Measurements from ENCODE around the gene POT1.
"Not testable (repeated sequence)": the region's sequence is repeated elsewhere in the genome, so short reads cannot be mapped to it uniquely, and the experiment has no call there.

The POT1 gene, protein sequence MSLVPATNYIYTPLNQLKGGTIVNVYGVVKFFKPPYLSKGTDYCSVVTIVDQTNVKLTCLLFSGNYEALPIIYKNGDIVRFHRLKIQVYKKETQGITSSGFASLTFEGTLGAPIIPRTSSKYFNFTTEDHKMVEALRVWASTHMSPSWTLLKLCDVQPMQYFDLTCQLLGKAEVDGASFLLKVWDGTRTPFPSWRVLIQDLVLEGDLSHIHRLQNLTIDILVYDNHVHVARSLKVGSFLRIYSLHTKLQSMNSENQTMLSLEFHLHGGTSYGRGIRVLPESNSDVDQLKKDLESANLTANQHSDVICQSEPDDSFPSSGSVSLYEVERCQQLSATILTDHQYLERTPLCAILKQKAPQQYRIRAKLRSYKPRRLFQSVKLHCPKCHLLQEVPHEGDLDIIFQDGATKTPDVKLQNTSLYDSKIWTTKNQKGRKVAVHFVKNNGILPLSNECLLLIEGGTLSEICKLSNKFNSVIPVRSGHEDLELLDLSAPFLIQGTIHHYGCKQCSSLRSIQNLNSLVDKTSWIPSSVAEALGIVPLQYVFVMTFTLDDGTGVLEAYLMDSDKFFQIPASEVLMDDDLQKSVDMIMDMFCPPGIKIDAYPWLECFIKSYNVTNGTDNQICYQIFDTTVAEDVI

DNA sequence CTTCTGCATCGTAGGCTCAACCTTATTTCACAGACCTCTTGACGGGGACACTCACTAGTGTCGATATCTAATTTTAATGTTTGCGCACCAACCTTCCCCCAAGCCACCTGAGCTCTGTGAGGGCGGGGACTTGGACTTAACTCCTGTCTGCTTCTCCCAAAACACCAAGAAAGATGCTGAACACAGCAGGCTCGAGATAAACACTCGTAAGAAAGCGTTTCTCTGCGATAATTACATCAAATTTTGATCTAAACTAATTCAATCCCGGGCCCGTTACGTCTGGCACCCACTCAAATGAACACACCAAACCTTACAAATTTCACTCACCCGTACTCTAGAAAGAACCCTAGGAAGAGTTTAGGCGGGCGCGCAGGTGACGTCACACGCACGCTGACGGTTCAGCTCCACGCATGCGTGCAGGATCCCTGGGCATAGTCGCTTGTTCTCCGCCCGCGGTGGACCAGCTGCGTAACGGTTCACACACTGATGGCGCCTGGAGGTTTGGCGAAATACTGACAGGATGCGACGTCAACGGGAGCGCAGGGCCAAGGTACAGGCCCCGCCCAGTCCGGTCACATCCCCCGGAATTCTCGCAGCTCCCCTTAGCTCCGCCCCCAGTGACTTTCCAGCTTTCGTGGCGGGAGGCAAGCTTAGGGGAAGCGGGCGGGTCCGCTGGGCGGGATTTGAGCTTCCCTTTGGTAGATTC, at the start of gene POT1:
Gene POT1, minus strand, starts transcription at position 359 of the 706 bp plus-strand sequence. CDS start 32,652 bp downstream, outside the sequence.
- DNase-seq (ENCODE audit: low read depth in 2 of 2), result peak; percentile 91 to 92

DNA sequence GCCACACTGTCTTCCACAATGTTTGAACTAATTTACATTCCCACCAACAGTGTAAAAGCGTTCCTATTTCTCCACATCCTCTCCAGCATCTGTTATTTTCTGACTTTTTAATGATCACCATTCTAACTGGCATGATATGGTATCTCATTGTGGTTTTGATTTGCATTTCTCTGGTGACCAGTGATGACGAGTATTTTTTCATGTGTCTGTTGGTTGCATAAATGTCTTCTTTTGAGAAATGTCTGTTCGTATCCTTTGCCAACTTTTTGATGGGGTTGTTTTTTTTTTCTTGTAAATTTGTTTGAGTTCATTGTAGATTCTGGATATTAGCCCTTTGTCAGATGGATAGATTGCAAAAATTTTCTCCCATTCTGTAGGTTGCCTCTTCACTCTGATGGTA, 45.5 kb upstream of the POT1 start:
- DNase-seq (ENCODE audit: low read depth in 2 of 2), result not testable (repeated sequence)

DNA sequence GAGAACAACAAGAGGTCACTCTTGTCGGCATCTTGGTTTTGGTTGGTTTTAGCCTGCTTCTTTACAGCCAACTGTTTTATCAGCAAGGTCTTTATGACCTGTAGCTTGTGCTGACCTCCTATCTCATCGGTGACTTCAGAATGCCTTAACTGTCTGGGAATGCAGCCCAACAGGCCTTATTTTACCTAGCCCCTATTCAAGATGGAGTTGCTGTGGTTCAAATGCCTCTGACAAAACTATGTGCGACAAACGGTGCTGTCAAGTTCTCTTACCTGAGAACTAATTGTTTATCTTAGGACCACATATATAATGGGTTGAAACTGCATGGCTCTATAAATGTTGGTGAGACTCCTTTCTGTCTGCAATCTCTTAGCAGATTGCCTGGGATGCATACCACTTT, 35.9 kb upstream of the POT1 start:
- no peak for DNase-seq (ENCODE audit: low read depth in 2 of 2)

DNA sequence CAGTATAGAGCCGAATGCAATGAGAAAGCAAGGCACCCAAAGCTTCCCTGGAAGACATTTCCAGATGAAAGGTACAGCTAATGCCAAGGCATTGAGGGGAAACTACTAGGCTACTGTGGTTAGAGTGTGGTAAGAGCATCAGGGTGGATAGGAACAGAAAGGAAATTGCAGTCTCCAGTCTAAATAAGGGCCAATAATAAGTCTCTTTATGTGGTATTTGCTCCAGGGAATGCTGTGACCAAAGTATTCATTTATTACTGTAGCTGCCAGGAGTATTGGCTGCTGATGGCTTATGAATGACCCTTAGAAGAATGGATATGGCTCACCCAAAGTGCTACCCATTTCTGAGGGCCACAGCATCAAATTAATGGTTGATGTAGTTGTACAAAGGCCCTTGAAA, 30.1 kb upstream of the POT1 start:
- DNase-seq (ENCODE audit: low read depth in 2 of 2), result no peak

DNA sequence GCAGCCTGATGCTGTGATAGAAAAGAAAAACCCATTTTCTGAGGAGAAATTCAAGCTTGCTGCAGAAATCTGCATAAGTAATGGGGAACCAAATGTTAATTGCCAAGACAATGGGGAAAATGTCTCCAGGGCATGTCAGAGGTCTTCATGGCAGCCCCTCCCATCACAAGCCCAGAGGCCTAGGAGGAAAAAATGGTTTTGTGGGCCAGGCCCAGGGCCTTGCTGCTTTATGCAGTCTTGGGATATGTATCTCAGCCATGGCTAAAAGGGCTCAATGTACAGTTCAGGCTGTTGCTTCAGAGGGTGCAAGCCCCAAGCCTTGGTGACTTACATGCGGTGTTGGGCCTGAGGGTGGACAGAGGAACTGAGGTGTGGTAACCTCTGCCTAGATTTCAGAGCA, 28.3 kb upstream of the POT1 start:
- not testable (repeated sequence) for DNase-seq (ENCODE audit: low read depth in 2 of 2)

DNA sequence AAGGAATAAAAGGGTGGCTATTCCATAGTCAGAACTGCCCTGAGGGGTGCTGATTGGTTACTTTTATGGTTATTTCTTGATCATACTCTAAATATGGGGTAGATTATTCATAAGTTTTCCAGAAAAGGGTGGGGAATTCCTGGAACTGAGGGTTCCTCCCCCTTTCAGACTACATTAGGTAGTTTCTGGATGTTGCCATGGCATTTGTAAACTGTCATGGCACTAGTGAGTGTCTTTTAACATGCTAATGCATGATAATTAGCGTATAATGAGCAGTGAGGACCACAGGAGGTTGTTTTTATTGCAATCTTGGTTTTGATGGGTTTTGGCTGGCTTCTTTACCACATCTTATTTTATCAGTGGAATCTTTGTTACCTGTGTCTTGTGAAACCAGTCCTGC, 26.5 kb upstream of the POT1 start:
- DNase-seq (ENCODE audit: low read depth in 2 of 2), result no peak

DNA sequence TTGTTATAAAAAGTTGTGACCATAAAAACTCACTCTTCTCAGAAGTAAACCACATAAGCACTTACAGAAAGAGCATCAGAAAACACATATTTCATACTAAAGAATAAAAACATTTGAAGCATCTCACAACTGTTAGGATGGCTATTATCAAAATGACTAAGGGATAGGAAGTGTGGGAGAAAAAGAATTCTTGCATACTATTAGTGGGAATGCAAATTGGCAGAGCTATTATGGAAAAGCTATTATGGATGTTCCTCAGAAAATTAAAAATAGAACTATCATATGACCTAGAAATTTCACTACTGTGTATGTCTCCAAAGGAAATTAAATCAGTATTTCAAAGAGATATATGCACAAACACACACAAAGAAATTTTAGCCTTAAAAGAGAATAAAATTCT, 25.2 kb upstream of the POT1 start:
- DNase-seq (ENCODE audit: low read depth in 2 of 2), result no peak

DNA sequence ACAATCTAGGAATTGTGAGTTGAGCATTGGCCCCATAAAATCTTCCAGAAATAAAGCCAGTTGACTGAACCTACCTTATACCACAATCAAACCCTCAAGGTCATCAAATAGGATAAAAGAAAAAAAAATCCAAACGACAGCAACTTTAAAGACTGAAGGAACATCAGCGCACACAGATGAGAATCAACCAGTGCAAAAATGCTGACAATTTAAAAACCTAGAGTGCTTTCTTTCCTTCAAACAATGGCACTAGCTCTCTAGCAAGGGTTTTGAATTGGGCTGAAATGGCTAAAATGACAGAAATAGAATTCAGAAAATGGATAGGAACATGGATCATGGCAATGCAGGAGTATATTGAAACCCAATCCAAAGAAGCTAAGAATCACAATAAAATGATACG, 16.1 kb upstream of the POT1 start:
- no peak for DNase-seq (ENCODE audit: low read depth in 2 of 2)

DNA sequence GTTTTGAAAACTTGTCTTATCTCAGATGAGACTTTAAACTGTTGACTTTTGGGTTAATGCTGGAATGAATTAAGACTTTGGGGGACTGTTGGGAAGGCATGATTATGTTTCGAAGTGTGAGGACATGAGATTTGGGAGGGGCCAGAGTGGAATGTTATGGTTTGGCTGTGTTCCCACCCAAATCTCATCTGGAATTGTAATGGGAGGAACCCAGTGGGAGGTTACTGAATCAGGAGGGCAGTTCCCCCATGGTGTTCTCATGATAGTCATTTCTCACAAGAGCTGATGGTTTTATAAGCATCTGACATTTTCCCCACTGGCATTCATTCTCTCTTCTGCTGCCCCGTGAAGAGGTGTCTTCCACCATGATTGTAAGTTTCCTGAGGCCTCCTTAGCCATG, 13.8 kb upstream of the POT1 start:
- no peak for DNase-seq (ENCODE audit: low read depth in 2 of 2)

DNA sequence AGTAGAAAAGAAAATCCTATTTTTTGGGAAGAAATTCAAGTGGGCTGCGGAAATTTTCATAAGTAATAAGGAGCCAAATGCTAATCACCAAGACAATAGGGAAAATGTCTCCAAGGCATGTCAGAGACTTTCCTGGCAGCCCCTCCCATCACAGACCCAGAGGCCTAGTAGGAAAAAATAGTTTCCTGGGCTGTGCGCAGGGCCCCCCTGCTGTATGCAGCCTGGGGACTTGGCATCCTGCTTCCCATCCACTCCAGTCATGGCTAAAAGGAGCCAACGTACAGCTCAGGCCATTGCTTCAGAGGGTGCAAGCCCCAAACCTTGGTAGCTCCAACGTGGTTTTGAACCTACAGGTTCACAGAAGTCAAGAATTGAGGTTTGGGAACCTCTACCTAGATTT, 12.8 kb upstream of the POT1 start:
- DNase-seq (ENCODE audit: low read depth in 2 of 2), result no peak

DNA sequence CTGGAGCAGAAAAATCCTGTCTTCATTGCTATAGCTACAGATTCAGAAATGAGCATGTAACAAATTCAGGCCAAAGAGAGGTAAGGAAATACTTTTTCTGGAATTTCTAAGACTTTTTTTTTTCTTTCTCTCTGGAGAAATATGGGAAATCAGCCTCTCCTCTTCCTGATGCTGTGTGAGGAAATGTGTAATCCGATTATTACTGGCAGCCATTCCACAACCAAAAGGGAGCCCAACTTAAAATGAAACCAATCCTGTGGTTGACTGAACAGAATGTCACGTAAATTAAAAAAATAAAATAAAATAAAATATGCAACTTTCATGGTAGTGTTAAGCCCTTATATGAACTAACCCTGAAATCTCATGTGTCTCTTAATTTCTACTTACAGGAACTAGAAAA, 10.7 kb upstream of the POT1 start:
- no peak for DNase-seq (ENCODE audit: low read depth in 2 of 2)

DNA sequence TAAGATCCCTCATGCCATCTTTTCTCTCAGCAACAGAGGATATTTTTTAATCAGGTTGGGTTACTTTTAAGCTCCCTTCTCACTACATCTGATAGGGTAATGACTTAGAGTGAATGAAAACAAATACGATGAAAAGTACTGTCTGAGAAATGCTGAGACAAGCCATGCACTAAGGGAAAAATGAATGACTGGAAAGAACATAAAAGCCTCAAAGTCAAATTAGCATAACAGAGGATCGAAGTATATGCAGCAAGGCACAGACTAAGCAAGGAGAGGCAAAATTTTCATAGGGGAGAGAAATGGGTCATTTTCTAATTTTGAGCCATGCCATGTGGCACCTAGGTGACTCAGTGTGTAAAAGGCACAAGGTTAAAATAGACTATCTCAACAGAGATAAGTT, 8.5 kb upstream of the POT1 start:
- DNase-seq (ENCODE audit: low read depth in 2 of 2), result no peak

DNA sequence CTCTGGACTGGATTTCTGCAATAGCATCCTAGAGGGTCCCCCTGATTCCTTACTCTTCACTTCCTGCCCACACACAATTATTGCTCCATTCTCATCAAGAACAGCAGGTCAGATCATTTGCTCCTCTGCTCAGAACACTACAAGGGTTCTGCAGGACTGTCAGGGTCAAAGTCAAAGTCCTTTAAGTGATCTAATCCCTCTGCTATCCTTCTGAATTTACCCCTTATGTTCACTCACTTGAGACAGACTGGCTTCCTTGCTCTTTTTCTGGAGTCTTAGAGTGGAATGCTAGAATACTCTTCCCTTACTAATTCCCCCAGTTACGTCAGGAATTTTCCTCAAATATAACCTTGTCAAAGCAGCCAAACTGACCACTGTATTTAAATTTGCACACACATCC, 7.5 kb upstream of the POT1 start:
- no peak for DNase-seq (ENCODE audit: low read depth in 2 of 2)

DNA sequence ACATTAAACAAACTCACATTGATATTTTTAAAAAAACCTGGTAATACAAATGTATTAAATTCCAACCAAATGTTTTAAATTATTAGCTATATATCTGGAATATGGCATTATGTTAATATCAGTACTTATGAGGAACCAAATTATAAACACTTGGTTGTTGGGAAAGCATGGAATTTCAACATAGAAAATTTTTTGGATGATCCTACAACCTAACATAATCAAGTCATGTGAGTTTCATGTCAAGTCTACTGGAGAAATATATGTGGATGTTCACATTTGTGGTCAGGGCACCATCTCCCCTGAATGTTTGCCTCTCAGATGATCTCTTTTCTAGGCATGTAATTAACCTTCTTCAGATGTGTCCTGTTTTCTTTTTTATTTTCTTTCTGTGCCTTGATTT, 5.2 kb upstream of the POT1 start:
- no peak for DNase-seq (ENCODE audit: low read depth in 2 of 2)

DNA sequence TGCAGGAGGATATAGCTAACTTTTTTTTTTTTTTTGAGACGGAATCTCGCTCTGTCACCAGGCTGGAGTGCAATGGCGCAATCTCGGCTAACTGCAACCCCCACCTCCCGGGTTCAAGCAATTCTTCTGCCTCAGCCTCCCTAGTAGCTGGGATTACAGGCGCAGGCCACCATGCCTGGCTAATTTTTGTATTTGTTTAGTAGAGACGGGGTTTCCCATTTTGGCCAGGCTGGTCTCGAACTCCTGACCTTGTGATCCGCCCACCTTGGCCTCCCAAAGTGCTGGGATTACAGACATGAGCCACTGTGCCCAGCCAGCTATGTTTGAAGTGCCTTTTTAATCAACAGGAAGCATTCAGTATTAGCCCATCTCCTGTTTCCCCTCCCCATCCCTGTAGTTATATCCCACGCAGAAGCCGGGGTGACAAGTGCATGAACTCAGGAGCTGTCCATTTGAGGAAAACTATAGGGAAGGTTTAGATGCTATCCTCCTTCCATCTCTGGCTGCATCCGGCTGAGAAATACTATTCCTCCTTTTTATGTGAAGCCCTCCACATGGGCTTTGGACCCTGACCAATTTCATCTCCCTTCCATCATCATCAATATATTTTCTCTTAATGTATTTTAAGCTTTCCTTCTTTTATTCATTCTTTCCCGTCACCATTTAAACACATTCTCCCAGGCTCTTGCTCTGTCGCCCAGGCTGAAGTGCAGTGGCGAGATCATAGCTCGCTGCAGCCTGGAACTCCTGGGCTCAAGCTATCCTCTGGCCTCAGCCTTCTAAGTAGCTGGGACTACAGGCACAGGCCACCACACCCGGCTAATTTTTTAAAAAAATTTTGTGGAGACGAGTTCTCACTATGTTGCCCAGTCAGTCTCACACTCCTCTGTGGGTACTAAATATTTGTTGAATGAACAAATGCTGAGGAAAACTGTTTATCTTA, 1.3 kb upstream of the POT1 start:
- no peak for DNase-seq (ENCODE audit: low read depth in 2 of 2)

DNA sequence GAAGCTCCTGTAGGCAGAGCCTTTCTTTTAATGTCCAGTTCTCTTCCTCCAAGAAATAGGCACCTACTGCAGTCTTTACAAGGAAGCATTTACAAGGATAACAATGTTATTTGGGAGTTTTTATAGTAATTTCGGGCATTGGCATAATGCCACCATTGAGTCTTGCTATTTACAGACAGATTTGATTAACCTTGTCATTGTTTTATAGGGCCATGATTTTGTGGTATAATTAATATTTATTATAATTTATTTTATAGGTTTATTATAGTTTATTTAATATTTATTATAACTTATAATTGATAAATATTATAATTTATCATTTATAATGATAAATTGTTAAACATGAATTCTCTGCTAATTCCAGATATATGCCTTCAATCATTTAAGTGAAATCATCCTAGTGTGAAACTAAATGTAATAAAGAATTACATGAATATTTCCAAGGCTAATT, 573 bp upstream of the POT1 start:
- DNase-seq (ENCODE audit: low read depth in 2 of 2), result no peak

DNA sequence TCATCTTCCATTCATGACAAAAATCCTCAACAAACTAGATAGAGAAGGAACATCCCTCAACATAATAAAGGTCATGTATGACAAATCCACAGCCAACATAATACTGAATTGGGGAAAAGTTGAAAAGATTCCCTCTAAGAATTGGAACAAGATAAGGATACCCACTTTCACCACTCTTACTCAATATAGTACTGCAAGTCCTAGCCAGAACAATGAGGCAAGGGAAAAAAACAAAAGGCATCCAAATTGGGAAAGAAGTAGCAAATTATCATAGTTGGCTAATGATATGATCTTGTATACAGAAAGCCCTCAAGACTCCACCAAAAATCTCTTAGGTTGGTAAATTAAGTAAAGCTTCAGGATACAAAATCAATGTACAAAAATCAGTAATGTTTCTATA, 4.7 kb downstream of the POT1 start:
- no peak for DNase-seq (ENCODE audit: low read depth in 2 of 2)

DNA sequence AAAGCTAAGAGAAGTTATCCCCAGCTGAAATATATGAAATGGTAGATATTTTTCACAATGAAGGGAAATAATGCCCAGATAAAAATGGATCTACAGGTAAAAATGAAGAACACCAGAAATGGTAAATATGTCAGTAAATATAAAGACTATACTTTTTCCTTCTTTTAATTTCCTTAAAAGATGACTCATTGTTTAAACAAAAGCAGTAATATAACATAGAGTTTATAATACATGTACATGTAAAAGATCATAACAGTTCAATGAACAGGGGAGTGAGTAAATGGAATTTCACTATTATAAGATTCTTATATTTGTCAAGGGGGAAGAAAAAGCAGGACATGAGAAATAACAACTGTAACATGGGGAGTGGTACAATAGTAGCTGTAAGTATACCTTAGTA, 7.4 kb downstream of the POT1 start:
- no peak for DNase-seq (ENCODE audit: low read depth in 2 of 2)

DNA sequence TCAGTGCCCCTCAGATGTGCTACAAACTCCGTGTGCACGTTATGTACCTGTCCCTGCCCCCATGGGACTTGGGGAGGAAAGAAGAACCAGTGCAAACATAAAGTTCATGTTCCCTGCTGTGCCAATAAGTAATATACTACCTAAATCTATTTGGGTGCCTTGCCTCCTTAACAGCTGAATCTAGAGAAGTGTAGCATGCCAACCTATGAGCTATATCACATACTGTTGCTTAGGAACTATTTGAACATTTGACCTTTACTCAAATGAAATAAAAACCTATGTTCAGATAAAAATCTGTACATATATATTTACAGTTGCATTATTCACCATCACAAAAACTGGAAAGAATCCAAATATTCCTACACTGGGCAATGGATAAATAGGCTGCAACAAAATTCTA, 9.8 kb downstream of the POT1 start:
- DNase-seq (ENCODE audit: low read depth in 2 of 2), result no peak

DNA sequence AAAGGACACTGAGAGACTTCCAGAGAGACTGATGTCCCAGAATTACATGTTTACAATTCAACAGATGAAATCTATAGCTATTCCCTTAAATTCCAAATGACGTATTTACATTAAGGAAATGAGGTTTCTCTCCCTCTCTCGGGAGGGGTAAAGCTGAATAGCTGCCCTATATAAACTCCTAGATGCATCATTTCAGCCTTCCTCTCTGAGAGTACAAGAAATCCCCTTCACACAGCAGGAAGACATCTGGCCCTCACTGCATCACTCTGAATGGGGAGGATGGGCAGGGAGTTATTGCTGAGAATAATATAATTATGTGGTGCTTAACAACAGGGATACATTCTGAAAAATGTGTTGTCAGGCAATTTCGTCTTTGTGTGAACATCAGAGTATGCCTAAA, 11.0 kb downstream of the POT1 start:
- no peak for DNase-seq (ENCODE audit: low read depth in 2 of 2)

DNA sequence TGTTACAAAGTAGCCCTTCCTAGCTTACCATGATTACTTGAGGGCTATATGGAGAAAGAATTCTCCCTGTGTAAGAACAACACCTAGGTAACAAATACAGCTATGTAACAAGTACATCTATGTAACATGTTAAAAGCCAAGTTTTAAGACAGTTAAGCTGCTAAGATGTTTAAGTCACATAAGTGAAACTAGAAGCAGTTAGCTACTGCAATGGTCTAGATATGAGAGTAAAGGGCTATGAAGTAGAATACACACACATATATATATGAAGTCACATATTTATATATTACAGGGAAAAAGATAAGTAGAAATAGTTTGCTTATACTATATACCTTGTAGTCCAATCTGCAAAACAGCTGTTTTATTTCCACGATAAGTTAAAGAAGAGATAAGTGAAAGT, 14.4 kb downstream of the POT1 start:
- DNase-seq (ENCODE audit: low read depth in 2 of 2), result no peak

DNA sequence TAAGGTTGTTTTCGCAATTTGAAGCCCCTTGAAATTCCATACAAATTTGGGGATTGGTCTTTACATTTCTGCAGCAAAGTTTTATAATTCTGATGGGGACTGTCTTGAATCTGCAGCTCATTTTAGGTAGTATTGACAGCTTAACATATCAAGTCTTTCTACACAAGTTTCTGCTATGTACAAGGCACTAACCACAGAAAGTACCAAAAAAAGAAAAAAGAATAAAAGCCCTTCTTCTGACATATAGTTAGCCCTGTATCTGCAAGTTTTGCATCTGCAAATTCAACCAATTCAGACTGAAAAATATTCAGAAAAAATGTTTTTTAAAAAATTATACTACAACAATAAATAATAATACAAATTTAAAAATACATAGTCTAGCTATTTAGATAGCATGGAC, 15.3 kb downstream of the POT1 start:
- no peak for DNase-seq (ENCODE audit: low read depth in 2 of 2)
